Activated T-cell treated with anti-CD3 and anti-CD28 coated beads for 48 hours (primary cell): Measurements from ENCODE around the gene TMEM178A.
A peak's percentile ranks its signal among the peaks of the same experiment; 100 is the strongest.
"Not testable (repeated sequence)": the region's sequence is repeated elsewhere in the genome, so short reads cannot be mapped to it uniquely, and the experiment has no call there.

ENCODE experiments used
- DNase-seq: peaks from one replicate; pipeline ENCODE4 v3.0.0-alpha.2; 2020; ENCODE audit warnings: low read depth

The TMEM178A gene

DNA sequence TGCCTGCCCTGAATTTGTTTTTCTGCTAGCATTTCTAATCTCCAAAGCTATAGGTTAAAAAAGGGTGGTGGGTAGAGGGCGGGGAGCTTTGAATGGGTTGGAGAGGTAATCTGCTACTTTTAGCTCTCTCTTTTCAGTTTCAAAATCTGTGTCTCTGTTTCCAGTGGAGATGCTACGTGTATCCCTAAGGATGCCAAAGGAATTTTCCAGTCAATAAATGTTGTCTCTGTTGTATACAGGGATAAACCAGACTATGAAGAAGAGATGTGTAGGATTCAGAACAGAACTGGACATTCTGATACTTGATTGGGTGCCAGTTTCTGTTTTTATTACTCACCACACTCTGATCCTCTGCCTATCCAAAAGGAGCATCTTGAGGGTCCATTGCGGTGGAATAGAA lies 50.1 kb downstream of the TMEM178A start:
- no peak for DNase-seq

DNA sequence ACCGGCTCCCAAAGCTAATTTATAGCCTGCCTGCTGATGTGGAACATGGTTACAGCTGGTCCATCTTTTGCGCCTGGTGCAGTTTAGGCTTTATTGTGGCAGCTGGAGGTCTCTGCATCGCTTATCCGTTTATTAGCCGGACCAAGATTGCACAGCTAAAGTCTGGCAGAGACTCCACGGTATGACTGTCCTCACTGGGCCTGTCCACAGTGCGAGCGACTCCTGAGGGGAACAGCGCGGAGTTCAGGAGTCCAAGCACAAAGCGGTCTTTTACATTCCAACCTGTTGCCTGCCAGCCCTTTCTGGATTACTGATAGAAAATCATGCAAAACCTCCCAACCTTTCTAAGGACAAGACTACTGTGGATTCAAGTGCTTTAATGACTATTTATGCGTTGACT lies 51.4 kb downstream of the TMEM178A start:
- no peak for DNase-seq

DNA sequence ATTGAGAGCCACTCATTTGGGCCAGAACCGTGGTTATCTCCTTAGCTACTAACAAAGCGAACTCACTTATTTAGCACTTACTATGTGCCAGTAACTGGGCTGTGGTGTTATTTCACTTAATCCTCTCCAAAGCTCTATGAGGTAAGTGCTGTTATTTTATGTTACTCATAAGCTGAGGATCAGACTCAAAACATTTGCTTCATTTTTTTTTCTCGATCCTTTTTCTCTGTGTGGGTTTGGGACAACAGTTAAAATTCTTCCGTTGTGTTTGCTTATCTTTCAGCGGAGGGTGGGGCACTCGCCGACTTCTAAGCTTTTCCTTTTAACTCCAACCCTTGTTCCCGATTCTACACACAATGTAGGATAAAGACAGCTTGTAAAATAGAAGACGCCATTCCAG lies 52.8 kb downstream of the TMEM178A start:
- DNase-seq, result no peak

DNA sequence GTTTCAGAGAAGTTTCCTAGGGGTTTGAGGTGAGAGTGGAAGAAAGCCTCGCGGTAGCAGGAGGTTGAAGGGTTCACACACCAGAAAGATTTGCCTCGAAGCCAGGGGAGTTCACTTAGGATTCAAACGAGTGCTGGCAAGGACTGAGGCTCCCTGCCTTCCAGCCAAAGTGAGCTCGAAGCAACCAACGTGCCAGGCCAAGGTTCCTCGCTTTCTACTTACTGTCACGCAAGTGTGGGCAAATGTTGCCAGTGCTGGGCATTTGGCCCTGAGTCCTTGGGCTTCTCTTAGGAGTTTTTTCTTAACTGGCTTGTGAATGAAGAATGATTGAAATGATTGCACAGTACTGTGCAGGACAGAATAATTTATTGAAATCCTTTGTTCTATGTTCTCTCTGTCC lies 53.6 kb downstream of the TMEM178A start:
- DNase-seq, result no peak

DNA sequence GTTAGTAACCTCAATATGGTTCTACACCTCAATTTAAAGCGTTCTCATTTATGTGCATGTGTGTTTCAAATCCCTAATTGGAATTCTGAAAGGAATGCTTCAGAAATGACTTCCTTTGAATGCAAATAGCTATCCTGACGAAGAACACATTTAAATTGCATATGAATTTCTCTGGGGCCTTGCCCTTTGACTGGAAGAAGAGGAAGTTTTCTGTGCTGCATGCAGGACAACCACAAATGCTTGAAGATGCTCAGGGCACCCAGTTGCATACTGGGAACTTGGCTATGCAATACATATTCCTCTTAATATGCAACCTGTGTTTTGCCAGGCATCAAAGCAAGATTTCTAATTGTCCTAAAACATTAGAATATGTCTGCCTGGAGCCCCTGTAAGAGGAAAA lies 55.3 kb downstream of the TMEM178A start:
- DNase-seq, result no peak

DNA sequence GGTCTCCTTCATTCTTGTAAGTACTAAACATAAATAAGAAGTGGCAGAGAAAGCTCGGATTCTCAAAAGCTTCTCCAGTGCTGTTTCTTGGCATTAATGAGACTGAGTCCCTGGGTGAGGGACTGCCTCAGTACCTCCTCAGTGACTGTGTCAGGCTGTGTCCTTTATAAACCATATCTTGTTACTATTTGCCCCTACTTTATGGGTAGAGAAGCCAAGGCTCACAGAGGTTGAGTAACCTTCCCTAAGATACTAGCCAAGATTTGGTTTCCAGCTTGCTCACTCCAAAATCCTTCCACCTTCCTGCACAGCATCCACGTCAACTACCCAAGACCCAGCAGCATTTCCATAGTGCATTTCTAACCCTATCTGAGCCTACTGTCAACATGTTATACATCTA lies 57.8 kb downstream of the TMEM178A start:
- no peak for DNase-seq

DNA sequence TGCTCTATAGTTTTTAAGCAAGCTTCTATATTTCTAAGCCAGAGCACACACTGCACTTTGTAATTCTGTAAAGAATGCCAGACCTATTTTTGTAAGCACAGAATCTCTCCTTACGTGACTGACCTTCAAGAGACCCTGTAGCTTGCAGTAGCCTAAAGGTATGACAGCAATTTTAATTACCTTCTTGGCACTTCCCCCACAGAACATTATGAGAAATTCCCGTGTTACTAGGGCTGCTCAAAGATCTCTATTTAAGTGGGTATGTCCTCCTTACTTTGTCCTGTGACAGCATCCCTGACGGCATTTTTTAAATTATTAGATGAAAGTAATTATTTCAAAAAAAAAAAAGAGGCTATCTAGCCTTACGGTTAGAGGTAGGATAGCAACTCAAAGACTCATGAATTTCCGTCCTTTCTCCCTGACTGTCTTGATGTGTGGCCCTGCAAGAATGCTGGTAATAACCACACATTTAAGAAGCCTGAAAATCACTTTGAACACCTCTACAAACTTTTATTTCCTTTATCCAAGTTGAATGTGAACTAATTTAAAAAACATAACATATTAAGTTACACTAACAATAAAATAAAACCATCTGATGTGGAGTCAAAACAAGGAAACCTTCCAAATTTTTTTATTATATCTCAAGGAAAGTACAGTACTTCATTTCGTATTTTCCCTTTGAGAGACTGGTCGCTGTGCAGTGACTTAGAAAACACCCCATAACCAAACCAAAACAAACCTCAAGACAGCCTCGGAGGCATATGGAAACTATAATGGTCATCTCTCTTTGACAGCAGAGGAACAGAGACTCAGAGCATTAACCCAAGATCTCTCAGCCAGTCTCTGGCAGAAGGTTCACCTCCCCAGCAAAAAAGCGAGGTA lies 58.5 kb downstream of the TMEM178A start:
- DNase-seq, result no peak

DNA sequence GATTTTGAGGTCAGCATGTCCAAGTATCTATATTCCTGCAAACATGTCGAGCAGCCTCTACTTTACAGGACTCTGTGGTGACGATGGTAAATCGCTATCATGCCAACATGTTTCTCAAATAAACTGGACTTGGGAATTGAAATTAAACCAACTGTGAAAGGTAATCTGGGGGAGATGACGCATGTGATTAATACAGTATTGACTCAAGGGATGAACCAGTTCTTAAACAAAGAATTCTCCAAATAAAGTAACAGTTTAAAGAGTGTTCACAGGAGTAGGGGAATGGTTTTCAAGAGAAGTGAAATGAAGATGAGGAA lies 59.1 kb downstream of the TMEM178A start:
- DNase-seq, result no peak

DNA sequence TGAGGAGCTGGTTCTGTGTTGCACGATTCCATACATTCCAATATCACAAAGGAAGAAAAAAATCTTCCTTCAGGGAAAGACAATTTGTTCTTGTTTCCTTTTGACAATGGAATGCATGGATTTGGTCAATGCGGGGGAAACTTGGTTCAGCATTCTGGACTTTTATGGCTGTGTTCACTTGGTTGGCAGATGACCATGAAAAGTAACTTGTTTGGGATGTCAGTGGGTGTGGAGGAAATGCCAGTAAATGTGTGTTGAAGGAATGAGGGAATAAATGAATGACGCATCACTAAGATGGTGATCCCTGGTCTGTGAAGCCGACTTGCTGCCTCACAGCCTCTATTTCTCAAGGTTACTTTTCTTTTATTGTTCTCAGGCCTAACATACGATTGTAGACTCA lies 59.7 kb downstream of the TMEM178A start:
- DNase-seq, result no peak

DNA sequence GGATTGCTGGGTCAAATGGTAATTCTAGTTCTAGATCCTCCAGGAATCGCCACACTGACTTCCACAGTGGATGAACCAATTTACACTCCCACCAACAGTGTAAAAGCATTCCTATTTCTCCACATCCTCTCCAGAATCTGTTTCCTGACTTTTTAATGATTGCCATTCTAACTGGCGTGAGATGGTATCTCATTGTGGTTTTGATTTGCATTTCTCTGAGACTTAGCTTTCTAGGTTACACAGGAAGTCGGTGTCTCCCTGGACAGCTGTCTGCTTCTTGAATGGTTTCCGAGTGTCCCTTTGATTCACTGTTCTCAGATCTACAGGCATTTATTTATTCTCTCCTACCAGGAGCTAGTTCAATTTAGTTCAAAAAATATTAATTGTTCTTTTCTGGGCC lies 62.4 kb downstream of the TMEM178A start:
- DNase-seq, result not testable (repeated sequence)

DNA sequence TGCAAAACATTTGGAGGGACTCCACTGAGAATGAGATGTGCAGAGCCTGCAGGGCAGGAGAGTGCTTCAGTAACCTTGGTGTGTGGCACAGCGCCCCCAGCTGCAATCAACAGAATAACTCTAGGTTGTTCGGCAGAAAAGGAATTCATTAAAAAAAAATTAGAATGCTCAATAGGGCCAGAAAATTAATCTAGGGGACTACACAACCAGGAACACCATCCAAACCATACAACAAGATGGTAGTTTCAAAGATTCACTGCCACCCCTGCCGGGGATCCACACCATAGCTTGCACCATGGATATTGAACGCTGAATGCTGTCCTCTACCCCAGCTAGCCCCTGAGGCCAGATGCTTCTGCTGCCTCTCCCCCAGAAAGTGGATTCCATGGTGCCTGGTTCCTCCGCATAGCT lies 63.2 kb downstream of the TMEM178A start:
- peak; percentile 3 for DNase-seq

DNA sequence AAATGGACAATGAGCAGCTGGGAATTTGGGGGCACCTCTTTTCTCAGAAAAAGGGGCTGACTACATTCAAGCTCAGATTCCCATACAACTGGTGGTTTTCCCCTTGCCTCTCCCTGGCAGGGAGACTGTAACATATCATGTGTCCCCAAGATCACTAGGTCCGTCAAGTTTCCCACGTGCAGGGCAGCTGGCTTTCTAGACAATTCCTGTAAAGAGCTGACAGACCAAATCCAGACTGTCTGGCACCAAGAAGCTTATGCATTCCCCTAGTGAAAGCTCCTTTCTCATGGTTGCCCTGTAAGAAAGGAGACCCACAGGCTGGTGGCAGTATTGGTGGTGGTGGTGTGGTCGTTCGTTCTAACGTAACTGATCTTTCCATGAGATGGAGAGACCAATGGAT lies 64.6 kb downstream of the TMEM178A start:
- DNase-seq, result no peak

DNA sequence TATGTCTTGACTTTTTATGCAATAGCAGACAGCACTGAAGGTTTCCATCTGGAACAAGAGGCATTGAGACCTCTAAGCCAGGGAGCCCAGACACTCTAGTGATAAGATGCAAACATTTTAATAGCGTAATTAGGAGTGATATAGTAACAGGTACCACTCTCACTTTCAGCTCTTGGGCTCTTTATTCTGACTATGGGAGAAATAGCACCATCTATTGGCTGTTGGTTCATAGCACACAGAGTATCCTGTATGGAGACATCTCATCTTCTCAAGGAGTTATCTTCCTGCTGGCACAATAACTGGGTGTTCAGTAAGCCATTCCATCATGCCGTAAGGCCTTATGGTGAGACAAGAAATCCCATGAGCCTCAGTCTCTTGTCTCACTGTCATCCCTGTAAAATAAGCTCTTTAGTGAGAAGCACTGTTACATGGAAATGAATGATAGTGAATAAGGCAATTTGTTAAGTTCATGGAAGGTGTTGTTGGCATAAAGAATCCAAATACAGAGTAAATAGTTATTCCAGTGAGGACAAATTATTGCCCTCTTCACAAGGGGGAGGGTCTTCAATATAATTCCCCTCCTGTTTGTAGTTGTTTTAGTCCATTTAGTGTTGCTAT lies 65.1 kb downstream of the TMEM178A start:
- DNase-seq, result no peak

DNA sequence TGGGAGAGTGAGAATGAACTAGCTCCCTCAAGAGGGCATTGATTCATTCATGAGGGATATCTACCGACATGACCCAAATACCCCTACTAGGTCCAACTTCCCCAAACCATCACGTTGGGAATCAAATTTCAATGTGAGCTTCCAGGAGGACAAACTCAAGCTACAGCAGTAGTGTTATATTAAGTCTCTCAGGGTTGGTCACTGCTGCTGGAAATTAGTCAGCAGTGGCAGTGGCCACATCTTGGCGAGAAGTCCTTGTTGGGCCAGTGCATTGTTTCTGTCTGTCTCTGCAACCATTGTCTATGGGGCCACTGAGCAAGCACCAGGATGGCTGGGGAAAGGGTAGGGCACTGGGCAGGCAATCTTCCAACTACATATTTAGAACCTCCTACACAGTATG lies 65.8 kb downstream of the TMEM178A start:
- DNase-seq, result no peak

DNA sequence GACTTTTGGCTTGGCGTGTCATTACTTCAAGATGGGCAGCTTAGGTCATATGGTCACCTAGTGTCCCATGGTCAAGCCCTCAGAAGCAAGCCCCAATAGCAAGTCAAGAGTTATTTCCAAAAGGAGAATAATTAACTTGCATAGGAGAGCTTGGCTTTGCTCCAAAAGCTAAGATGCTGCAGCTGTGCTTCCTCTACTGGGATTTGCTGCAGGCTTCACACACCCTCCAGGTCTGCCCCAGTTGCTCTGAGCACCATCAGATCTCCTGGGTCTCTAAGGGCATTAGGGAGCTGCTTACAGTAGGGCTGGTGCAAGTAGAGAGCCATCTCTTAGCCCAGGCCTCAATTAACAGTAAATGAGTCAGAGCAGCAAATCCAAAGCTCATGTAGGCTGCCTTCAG lies 66.8 kb downstream of the TMEM178A start:
- no peak for DNase-seq

DNA sequence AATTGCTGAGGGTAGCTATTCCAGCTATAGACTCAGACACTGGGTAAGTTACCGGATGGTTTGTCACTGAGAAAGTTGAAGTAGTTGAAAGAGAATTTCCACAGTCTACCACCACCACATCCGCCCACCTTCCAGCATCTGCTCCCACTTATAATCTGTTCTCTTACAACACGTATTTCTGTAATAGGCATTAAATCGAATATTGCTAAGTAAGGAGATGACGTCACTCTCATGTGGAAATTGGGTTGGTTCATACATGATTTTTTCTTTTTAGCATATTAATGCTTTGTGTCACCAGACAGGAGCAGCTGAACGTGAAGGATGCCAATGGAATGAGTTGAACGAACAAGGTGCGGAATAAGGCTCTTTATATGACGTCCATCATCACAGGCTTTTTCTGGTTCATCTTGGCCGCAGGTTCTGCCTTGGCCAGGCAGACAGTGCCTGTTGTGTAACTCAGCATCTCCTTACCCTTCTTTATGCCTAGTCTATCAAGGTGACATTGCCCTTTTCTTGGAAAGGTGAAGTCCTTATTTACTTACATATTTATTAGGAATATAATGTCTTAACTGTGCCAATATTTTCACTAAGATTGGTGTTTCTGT lies 67.5 kb downstream of the TMEM178A start:
- DNase-seq, result no peak

DNA sequence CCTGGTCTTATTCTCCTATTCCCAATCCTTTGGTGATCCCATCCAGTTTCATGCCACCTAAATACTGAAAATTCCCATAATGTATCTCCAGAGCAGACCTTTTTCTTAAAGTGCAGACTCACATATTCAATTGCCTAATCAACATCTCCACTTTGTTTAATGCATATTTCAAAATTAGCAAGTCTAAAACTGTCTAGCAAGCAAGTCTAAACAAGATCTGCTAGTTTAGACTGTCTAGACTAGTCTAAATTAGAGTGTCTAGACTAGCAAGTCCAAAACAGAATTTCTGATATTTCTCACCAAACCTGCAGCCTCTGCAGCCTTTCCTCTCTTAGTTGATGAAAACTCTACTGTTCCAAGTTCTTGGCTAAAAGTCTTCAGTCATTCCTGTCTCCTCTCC lies 68.7 kb downstream of the TMEM178A start:
- no peak for DNase-seq

DNA sequence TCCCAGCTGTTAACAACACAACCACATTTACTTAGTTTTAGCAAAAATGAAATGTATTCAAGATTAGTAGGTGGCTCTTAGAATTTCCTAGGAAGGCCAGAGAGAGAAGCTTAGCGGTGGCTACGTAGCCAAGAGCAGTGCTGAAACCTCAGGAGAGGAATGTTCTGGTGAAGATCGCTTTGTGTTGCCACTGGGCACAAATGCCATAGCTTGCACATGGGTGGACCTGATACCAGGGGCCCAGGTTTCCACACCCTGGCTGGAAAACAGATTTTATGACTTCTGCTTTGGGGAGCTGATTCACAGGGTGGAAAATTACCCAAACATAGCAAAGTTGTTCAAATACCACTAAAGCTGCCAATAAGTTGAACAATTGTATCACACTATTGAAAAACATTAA lies 69.9 kb downstream of the TMEM178A start:
- no peak for DNase-seq

DNA sequence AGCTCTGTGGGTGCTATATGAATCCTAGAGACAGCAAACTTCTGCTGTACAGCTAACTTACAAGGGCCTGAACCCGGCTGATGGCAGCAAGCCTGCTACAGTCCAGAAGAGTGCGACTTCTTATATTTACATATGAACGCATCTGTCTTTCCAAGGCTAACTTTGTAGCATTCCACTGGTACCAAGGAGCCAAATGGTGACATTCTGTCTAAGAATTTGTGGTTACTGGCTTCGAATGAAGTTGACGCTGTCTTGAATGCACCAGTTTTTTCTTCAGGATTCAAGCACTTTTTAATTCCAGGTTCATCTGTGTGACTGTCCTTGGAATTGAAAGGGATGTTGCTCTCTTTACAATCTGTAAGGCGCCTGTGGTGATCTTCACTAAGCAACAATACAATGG lies 70.9 kb downstream of the TMEM178A start:
- DNase-seq, result no peak

DNA sequence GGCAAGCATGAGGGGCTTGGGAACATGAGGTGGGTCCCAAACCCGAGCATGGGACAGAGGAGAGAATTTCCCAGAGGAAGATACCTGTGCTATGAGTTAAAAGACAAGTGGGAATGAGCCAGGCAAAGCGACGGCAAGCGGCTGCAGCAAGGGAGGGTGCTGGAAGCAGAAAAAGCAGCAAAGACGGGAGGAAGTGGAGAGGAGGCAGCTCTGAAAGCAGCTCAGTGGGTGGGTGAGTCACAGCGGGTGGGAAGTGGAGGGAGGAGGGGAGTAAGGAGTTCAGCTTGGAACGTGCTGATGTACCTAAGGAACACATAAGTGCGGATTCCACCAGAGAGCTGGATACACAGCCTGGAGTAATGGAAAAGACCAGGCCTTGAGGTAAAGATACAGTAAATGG lies 71.9 kb downstream of the TMEM178A start:
- DNase-seq, result no peak

DNA sequence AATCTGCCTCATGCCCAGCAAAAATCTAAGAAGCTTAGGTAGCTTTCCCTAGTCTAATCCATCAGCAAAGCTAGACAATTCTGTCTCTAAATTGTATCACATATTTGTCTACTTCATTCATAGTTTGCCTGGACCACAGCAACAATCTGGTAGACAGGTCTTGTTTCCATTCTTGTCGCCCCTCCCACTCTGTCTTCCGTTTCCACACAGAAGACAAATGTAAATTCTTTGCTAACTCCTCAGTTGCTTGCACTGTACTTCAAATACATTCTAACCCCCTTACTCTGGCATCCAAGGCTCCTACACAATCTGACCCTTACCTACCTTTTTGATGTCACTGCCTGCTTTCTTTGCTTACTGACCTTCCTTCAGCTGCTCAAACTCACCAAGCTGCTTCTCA lies 73.2 kb downstream of the TMEM178A start:
- DNase-seq, result no peak

DNA sequence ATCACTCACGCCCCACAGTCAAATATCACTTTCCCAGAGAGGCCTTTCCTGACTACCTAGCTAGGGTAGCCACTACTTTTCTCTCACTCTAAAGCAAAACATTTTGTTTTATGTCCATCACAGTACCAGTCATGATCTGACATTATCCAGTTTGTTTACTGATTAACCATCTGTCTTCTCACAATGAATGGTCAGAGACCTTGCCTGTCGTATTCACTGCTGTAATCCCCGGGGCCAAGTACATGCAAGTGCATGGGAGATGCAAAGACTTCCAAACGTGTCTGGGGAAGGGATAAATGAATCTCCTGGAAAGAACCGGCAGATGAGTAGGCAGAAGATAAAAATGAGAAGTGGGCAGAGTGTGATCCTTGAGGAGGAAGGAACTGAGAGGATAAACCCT lies 73.7 kb downstream of the TMEM178A start:
- no peak for DNase-seq

DNA sequence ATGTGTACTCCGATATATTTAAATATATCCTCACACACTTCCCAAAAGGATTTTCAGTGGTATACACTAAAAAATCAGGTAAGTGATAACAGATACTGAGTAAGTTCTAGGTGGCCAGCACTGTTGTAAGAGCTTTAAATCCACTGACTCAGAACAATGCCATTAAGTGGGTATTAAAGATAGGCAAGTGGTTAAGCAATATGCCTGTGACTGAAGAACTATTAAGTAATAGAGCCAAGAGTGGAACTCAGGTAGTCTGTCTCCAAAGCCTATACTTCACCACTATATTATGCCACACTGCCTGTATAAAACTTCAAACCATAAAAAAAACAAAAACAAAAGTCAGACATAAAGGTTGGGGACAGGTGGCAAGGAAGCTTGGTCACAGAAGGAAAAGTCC lies 76.2 kb downstream of the TMEM178A start:
- no peak for DNase-seq
